Ecto neural progenitor cell (in vitro differentiated cells): Measurements from ENCODE around the gene GGCT.

ENCODE experiments used
- DNase-seq: peaks from one replicate; pipeline ENCODE4 v3.0.0-alpha.2; 2018; ENCODE audit warnings: low spot score

Gene GGCT

DNA sequence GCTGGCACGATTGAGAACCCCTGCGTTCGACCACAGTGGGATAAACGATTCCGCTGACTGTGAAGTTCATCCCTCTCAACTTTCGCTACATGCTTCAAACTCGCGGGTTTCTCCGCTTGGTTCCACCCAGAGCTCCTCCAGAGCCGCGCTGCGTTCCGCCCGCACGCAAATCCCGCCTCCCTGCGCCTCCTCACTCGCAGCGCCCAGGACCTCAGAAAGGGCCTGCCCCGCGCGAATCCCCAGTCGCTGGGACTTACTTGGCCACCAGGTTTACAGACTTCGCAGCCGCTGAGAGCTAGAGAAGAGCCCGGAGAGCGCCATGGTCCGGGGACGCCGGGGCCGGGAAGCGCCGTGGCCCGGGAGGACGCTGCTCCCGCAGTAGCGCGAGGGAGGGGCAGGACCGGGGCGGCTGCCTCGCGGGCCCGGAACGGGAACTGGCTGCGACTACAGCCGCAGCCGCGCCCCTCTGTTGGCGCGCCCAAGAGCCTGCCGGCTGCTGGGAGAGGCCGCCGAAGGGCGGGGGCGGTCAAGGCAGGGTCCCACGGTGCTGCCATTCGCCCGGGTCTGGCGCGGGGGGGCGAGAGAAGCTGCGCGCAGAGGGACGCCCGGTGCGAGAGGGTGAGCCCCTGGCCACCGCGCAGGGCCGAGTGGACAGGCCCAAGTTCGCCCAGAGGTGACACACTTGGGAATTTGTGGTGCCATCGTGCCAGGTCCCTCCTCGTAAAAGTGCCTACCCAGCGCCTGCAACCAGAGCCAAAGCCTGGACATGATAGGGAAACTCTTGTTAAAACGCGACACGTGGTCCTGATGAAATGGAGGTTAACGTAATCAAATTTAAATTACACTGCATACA is 26.1 kb downstream of the GGCT start, which contains the start of gene NOD1:
TSS of gene NOD1 (minus strand) at position 436 of the 853 bp plus-strand sequence. CDS start 21,863 bp downstream, outside the sequence.
- DNase-seq, result peak; percentile 82

DNA sequence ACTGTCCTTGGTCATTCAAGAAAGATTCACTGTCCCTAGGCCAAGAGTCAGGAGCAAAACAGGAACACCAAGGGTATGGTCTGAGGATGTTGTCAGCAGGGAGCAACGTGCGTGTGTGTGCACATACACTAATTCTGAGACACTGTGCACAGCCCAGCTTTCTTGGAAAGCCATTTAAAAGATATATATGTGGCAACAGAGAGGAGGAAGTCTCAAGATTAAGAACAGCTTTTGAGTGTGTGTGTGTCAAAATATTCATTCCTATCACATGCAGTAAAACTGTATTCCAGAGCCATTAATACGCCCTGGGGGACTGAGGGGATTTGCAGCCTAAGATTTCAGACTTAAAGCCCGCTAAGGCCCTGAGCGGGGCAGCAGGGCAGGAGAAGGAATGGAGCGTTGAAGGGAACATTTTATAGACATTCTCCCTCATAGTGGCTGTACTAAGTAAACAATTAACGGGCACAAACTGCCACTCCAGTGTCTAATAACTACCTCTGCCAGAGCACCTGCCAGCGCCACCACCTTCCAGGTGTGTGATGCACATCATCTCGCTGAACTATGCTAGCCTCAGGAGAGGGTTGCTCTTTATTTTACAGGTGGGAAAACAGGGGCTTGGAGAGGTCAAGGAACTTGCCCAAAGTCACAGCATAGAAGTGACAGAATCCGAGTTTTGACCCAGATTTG is 28.0 kb downstream of the GGCT start:
- no peak for DNase-seq

DNA sequence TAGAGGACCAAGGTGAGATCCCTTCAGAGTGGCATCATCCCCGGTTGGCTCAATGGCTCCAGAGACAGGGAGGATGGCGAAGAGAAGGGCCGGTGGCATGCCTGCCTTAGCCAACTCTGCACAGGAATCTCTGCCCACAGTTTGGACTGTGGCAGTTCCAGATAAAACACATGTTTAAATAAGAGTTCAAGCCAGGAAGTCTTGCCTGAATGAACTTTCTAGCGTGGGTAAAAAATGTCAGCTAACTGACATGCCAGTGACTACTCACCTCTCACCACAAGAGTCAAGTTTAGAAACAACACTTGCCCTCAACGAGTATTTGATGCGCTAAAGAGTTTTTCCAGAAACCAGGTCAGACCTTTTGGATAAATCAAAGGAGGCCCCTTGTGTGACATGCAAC is 29.0 kb downstream of the GGCT start:
- no peak for DNase-seq

- DNase-seq, result no peak
Measured at GRCh38 chr7:30474893-30475292, 29.7 kb downstream of the GGCT start.

DNA sequence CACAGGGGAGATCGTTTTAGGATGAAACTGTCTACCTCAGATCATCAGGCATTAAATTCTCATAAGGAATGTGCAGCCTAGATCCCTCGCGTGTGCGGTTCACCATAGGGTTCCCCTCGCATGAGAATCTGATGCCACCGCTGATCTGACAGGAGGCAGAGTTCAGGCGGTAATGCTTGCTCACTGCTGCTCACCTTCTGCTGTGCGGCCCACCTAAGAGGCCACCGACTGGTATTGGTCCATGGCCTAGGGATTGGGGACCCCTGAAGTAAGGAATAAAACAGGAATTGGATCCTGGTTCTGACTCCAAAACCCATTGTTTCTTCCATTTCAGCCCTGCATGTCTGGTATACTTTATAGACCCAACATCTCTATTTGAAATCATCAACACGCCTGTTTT is 30.1 kb downstream of the GGCT start:
- DNase-seq, result no peak

- no peak for DNase-seq
Measured at GRCh38 chr7:30473903-30474302, 30.7 kb downstream of the GGCT start.

GRCh38 chr7:30472784-30473775 is 31.5 kb downstream of the GGCT start:
- DNase-seq, result no peak

DNA sequence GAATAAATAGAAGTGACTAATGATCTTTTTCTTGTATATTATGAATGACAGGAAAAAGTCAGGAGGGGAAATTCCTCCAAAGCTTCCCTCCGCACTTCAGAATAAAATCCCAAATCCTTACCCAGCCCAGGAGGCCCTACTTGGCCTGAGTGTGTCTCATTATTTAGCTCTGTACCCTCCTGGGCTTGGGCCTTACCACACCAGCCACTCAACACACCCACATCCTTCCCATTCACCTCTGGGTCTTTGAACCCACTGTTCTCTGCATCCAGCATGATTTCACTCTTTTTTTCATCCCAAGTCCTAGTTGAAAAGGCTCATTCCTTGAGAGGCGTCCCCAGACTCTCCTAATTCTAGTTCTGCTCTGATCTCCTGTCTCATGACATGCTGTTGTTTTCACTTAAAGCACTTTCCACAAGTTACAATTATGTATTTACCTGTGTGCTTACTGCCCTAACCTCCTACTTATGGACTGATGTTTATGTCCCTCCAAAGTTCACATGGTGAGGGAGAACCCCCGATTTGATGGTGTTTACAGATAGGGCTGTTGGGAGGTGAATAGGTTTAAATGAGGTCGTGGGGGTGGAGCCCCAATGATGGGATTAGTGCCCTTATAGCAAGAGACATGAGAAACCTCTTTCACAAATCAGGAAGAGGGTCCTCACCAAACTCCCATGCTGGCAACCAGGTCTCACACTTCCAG is 32.4 kb downstream of the GGCT start:
- DNase-seq, result no peak

DNA sequence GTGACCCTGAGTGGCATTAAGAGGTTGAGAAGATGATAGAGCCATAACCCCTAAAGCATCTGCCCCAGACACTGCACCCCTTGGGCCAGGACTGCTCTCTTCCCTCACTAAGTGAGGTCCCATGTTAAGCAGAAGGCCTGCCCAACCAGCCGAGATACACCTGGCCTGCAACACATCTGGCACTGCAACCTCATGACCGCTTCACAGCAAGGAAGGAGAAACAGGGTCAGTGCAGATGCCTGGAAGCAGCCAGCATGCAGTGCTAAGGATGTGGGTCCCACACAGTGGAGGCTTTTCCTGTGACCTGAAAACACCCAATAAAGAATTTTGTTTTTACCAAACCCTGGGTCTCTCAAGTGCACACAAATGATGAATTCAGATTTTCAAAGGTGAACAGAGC is 33.4 kb downstream of the GGCT start:
- DNase-seq, result no peak

- DNase-seq, result no peak
Measured at GRCh38 chr7:30470771-30471170, 33.9 kb downstream of the GGCT start.

DNA sequence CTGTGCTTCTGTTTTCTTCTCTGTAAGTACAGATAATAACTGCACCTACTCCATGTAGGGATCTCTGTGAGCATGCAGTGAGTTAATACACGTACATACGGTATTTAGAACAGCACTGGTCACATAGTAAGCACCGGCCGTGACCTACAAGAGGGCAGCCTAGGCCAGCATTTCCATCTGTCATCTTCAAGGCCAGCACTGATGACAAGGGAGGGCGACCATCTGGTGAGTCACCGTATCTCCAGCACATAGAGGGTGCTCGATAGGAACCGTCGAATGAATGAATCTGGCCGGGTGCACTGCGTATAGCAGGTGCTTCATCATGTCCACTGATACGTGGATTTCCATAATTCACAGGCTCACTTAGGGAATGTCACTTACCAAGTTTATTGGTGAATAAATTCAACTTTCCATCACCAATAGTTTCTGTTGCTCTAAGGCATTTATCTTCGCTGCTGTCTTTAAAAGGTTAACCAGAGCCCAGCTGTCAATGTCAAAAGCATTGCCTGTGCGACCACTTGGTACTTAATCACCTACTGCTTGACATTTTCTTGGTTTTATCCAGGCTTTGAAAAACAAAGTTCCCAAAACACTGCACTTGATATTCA is 34.4 kb downstream of the GGCT start:
- DNase-seq, result peak; percentile 24

- DNase-seq, result peak; percentile 70
Measured at GRCh38 chr7:30469303-30469702, 35.3 kb downstream of the GGCT start.

DNA sequence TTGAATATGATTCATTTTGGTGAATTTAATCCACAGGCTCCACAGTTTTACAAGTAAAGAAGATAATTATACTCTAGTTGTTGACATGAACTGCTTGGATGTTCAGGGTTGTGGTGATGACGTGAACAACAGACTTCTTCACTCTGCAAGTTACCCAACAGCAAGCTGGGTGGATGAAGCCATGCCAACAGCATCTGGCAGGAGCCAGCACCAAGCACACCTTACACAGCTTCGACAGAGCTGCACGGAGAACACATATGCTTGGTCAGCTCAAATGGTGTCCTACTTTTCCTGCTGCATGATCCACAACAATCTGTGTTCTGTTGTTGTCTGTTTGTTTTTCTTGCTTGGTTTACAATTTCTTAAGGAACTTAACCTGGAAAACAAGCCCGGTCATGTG is 35.8 kb downstream of the GGCT start:
- DNase-seq, result peak; percentile 40

GRCh38 chr7:30468041-30468440 is 36.6 kb downstream of the GGCT start:
- no peak for DNase-seq

DNA sequence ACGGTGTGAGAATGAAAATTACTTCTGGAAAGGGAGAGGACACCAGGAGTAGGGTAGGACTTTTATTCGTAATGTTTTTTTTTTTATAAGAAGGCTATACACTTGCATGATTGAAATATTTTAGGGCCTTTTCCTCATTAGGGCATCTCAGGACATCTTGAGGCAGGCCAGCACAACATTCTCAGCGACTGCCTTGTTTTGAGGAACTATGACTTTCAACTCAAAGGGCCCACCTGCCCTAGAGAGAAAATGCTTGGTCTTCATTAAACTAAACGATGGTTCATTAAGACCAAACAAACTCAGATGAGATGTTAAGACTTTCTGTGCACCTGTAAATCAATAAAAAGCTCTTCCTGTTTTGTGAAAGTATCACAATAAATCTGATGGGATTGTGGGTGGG is 37.4 kb downstream of the GGCT start:
- DNase-seq, result no peak

GRCh38 chr7:30466266-30466665 is 38.4 kb downstream of the GGCT start:
- no peak for DNase-seq

- no peak for DNase-seq
Measured at GRCh38 chr7:30465811-30466180, 38.8 kb downstream of the GGCT start.

- no peak for DNase-seq
Measured at GRCh38 chr7:30465046-30465810, 39.4 kb downstream of the GGCT start.

GRCh38 chr7:30464231-30464671 is 40.4 kb downstream of the GGCT start:
- no peak for DNase-seq

DNA sequence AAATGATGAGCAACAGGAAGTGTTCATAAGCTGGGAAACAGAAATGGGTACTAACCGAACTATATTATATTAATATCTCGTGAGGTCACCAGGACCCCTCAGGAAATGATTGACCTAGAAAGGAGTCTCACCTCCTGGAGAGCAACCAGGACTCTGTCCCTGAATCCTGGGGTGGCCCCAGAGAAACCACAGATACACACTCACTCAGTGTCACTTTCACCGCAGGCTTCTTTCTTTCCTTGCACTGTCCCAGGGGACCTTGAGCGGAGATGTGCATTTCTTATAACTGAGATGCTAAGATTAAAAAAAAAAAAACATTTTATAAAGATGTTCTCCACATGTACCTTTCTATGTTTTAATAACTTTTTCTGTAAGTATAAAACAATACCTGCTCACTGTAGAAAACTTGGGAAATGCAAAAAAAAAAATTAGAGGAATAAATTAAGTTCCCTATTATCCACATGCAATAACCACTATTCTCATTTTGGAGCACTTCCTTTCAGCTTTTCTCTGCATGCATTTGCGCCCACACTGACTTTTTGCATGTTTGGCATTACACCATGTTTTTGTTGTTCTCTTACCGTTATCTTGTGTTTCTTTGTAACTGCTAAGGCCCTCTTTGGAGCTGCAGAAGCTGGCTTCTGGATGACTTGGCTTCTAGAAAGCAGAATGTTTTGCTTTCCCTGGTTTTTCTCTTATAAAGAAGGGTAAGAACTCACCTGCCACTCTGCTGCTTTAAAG is 41.1 kb downstream of the GGCT start:
- no peak for DNase-seq
